Natural killer cell (primary cell): ENCODE measurements around the gene NPIPA1. TPM values are rescaled to one million over a fixed set of nuclear protein-coding genes. Genes with fewer than 3 reads are reported as not detected.

Source experiments
- ATAC-seq, 3 donors: fragments of 150-1000 bp in 2 of 3; fragments of 200-7000 bp in 1 of 3; cut with Tn5 transposase; 1 replicate in 1 of 3; 2 replicates in 2 of 3; pipeline ENCODE4 v1.10.0; 2021; ENCODE audit warnings: mild to moderate bottlenecking in 2 of 3, moderate library complexity in 2 of 3
- DNase-seq, 2 donors: peaks; one replicate each; pipeline versions ENCODE4 v3.0.0 to v3.0.0-alpha.2; 2013 to 2021; ENCODE audit warnings: mixed read lengths in 1 of 2
- H3K27ac ChIP-seq: one replicate; pipeline ENCODE4 v1.5.1; 2013; ENCODE audit warnings: mild to moderate bottlenecking, low read length
- H3K27me3 ChIP-seq: one replicate; pipeline ENCODE4 v1.6.1; 2013; ENCODE audit warnings: low read length; ENCODE audit not compliant: control insufficient read depth, insufficient read depth
- H3K36me3 ChIP-seq: one replicate; pipeline ENCODE4 v1.6.1; 2013; ENCODE audit warnings: low read length; ENCODE audit not compliant: control insufficient read depth, insufficient read depth
- H3K4me1 ChIP-seq: one replicate; pipeline ENCODE4 v1.6.1; 2013; ENCODE audit warnings: low read length; ENCODE audit not compliant: control insufficient read depth, insufficient read depth
- H3K4me3 ChIP-seq: one replicate; pipeline ENCODE4 v1.5.1; 2013; ENCODE audit warnings: low read length
- H3K9me3 ChIP-seq: one replicate; pipeline ENCODE4 v1.6.1; 2013; ENCODE audit warnings: low read length; ENCODE audit not compliant: control insufficient read depth, insufficient read depth
- H3K27ac Mint-ChIP-seq, 2 donors: one replicate each; pipeline ENCODE4 v1.8.0; 2022; ENCODE audit warnings: mild to moderate bottlenecking in 2 of 2, mixed read lengths in 2 of 2, moderate library complexity in 1 of 2
- H3K27me3 Mint-ChIP-seq, 2 donors: one replicate each; pipeline ENCODE4 v1.8.0; 2022; ENCODE audit warnings: low read depth in 2 of 2, mixed read lengths in 2 of 2
- H3K36me3 Mint-ChIP-seq: one replicate; pipeline ENCODE4 v1.8.0; 2022; ENCODE audit warnings: mixed read lengths
- H3K4me1 Mint-ChIP-seq, 2 donors: one replicate each; pipeline ENCODE4 v1.8.0; 2022; ENCODE audit warnings: mixed read lengths in 2 of 2
- H3K4me3 Mint-ChIP-seq: one replicate; pipeline ENCODE4 v1.8.0; 2022; ENCODE audit warnings: mild to moderate bottlenecking, moderate library complexity, mixed read lengths
- H3K9me3 Mint-ChIP-seq, 2 donors: one replicate each; pipeline ENCODE4 v1.8.0; 2022; ENCODE audit warnings: mixed read lengths in 2 of 2
- CTCF ChIP-seq: fragments of 200-600 bp; IDR thresholded peaks from one replicate; pipeline ENCODE4 v1.8.0; 2022; ENCODE audit warnings: antibody characterized with exemption
- WGBS: methylation state at CpG from one replicate; pipeline ENCODE4 v1.1.7; 2013; ENCODE audit warnings: missing lambda C conversion rate; ENCODE audit not compliant: insufficient coverage; 5-methylcytosine and 5-hydroxymethylcytosine counted together
- intact Hi-C: fragments of 100-400 bp; cut with micrococcal nuclease; formaldehyde crosslinking; loops from one replicate; pipeline ENCODE4 v1.14.2; 2022
- total RNA-seq, 4 donors: library from RNA; stranded (reverse); fragments of 120-200 nt in 1 of 4; gene quantifications; one replicate each; pipeline versions ENCODE4 v1.2.3 to v1.2.4, GENCODE V29; 2013 to 2022

NPIPA1 gene
- total RNA-seq, 3 donors from 2014 or later (not counting 1 experiment from before 2014, with no cell fraction given) = 123 to 136 (median 124) TPM

GRCh38 chr16:14957576-14958322, 20.5 kb downstream of the NPIPA1 start:
- Mint-ChIP-seq H3K27me3 (peaks cover 13 to 14% of the 10 kb centered on the region in 2 donors), H3K4me3 (no peak overlapping the region), H3K36me3 (no peaks in the 10 kb centered on the region), H3K9me3 (no peaks in the 10 kb centered on the region), H3K27ac (no peak overlapping the region), H3K4me1 (no peaks in the 10 kb centered on the region)
- H3K36me3 ChIP-seq = no peaks in the 10 kb centered on the region
- DNase-seq = no peak
- 95% methylated on average over 28 of the region's 28 CpGs for WGBS
- intact Hi-C loops = no loop called here
- no peaks in the 10 kb centered on the region for H3K4me1 ChIP-seq
- no peak overlapping the region for H3K4me3 ChIP-seq
- TF ChIP-seq CTCF = no peak
- H3K27me3 ChIP-seq = peaks cover 2% of the 10 kb centered on the region
- no peak overlapping the region for H3K27ac ChIP-seq
- ATAC-seq = no peak
- H3K9me3 ChIP-seq = no peaks in the 10 kb centered on the region

DNA sequence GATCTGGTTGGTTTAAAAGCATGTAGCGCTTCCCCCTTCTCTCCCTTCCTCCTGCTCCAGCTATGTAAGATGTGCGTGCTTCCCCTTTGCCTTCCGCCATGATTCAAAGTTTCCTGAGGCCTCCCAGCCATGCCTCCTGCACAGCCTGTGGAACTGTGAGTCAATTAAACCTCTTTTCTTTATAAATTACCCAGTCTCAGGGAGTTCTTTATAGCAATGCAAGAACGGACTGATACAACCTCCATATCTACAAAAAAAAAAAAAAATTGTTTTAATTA, 21.0 kb downstream of the NPIPA1 start:
- H3K9me3 ChIP-seq = no peaks in the 10 kb centered on the region
- peaks cover 2% of the 10 kb centered on the region for H3K27me3 ChIP-seq
- TF ChIP-seq CTCF = no peak
- DNase-seq (no peak), ATAC-seq (no peak)
- 86% methylated on average over 4 of the region's 4 CpGs for WGBS
- H3K27ac ChIP-seq = no peak overlapping the region
- H3K27ac Mint-ChIP-seq = no peak overlapping the region
- no peaks in the 10 kb centered on the region for H3K9me3 Mint-ChIP-seq
- no peaks in the 10 kb centered on the region for H3K36me3 Mint-ChIP-seq
- intact Hi-C loops = no loop called here
- no peak overlapping the region for H3K4me3 Mint-ChIP-seq
- H3K36me3 ChIP-seq = no peaks in the 10 kb centered on the region
- peaks cover 15 to 19% of the 10 kb centered on the region in 2 donors for H3K27me3 Mint-ChIP-seq
- H3K4me1 ChIP-seq = no peaks in the 10 kb centered on the region
- no peaks in the 10 kb centered on the region for H3K4me1 Mint-ChIP-seq
- H3K4me3 ChIP-seq = no peak overlapping the region

DNA sequence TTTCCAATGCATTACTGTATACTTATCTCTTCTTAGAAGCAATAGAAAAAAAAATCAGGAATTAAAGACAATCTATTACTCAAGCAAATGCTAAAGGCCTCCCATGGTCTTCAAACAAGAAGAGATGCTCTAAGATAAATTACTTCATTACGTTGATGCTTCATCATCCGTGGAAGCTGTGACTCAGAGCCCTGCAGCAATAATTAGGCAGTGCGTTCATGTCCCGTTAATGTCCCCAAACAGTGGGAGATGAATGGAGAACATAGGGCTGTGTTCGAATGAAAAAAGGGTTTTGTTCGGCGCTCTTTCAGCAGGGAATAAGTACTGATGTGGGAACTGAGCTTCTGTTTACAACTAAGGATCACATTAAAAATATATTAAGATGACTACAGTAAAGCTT, 21.7 kb downstream of the NPIPA1 start:
- H3K27me3 ChIP-seq = peaks cover 2% of the 10 kb centered on the region
- intact Hi-C loops = no loop called here

More for the DNA sequence above, 21.7 kb downstream of the NPIPA1 start:
- Mint-ChIP-seq H3K27me3 (peaks cover 15 to 23% of the 10 kb centered on the region in 2 donors), H3K36me3 (no peaks in the 10 kb centered on the region), H3K27ac (no peak overlapping the region), H3K4me1 (no peaks in the 10 kb centered on the region), H3K4me3 (no peak overlapping the region), H3K9me3 (no peaks in the 10 kb centered on the region)
- Histone ChIP-seq H3K4me1 (no peaks in the 10 kb centered on the region), H3K9me3 (no peaks in the 10 kb centered on the region), H3K36me3 (no peaks in the 10 kb centered on the region), H3K27ac (no peak overlapping the region), H3K4me3 (no peak overlapping the region)
- no peak for TF ChIP-seq CTCF
- ATAC-seq (no peak), DNase-seq (no peak)
- 93% methylated on average over 7 of the region's 7 CpGs for WGBS
